ENCODE data around the gene ERO1B.
"Not testable (repeated sequence)": the region's sequence is repeated elsewhere in the genome, so short reads cannot be mapped to it uniquely, and the experiment has no call there.

ERO1B gene, protein sequence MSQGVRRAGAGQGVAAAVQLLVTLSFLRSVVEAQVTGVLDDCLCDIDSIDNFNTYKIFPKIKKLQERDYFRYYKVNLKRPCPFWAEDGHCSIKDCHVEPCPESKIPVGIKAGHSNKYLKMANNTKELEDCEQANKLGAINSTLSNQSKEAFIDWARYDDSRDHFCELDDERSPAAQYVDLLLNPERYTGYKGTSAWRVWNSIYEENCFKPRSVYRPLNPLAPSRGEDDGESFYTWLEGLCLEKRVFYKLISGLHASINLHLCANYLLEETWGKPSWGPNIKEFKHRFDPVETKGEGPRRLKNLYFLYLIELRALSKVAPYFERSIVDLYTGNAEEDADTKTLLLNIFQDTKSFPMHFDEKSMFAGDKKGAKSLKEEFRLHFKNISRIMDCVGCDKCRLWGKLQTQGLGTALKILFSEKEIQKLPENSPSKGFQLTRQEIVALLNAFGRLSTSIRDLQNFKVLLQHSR

DNA sequence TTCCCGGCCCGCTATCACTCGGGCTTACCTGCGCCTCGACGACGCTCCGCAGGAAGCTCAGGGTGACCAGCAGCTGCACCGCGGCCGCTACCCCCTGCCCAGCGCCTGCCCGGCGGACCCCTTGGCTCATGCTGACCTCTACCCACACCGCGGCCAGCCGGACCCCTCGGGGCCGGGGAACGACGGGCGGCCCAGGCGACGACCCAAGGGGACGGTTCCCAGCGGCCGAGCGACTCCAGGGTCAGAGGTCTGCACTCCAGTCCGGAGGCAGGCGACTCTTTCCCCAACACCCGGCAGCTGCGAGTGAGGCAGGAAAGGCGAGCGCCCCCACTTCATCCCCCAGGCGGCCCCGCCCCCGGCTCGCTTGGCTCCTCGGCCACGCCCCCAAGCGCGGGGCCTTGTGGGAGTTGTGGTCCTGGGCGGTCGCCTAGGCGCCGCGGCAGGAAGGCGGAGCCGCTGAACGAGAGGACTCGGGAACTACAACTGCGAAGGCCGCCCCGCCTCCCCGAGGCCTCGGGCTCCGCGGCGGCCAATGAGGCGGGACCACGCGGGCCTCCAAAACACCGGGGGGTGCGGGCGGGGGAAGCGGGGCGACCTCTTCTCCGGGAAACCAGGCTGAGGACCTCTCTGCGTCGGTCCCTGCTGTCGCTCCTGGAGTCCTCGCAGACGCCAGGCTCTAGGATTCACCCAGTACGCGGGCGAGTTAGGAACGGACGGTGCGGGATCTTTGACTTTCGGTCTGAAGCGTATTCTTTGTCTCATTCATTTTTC, at the start of gene ERO1B:
Gene ERO1B, minus strand, starts transcription at position 305 of the 771 bp plus-strand sequence. Its CDS starts 175 bp downstream, at position 130.
- peak; percentile 93 to 98 for DNase-seq

DNA sequence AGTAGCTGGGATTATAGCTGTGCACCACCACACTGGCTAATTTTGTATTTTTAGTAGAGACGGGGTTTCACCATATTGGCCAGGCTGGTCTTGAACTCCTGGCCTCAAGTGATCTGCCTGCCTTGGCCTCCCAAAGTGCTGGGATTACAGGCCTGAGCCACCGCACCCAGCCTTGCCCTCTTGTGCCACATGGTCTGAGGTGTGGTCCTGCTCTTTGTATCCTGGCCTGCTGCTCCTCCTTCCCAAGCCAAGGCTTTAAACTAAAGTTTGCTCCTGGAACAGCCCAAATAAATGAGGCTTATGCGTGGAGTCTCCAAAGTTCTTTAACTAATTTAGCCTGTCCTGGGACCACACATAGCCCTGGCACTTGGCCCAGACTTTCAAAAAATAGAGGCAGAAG, 49.7 kb upstream of the ERO1B start:
- not testable (repeated sequence) for DNase-seq

DNA sequence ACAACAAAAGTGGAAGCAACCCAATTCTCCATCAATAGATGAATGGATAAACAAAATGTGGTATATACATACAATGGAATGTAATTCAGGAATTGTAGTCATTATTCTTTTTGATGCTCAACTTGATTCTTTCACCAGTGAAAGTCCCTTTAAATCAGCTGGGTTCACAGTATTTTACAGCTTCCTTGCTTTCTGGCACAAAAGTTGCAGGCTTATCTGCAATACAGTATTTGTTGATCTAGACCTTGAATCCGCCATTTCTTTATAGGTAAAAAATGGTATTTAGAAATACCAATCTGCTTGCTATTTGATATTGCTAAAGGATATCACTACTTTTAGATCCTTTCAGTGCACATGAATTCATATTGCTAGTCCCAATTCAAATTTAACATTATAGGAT, 44.7 kb upstream of the ERO1B start:
- no peak for DNase-seq

DNA sequence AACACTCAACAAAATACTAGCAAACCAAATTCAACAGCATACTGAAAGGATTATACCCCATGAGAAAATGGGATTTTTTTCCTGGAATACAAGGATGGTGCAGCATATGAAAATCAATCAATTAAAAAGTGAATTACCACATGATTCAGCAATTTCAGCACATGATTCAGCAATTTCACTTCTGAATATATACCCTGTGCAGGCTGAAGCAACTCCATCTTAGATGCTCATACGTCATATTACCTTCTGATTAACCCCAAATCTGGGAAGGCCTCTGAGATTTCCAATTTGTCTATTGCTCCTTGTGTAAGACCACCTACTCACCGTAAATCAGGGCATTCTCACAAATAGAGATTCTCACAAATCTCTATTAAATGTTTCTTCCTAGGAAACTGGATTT, 43.8 kb upstream of the ERO1B start:
- DNase-seq: no peak

DNA sequence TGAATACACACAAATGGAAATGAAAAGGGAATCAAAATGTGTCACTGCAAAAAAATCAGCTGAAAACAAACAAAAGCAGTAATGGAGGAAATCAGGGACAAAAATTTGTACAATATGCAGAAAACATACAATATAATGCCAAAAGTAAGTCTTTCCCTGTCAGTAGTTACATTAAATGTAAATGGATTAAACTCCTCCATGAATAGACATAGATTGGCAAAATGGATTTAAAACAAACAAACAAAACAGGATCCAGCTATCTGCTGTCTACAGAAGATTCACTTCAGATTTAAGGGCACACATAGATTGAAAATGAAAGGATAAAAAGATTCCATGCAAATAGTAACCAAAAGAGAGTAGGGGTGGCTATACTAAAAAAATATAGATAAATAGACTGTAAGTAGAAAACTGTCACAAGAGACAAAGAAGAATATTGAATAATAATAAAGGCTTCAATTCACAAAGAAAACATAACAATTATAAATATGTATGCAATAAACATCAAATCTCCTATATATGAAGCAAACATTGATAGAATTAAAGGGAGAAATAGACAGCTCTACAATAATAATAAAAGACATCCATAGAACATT, 42.2 kb upstream of the ERO1B start:
- no peak for DNase-seq

DNA sequence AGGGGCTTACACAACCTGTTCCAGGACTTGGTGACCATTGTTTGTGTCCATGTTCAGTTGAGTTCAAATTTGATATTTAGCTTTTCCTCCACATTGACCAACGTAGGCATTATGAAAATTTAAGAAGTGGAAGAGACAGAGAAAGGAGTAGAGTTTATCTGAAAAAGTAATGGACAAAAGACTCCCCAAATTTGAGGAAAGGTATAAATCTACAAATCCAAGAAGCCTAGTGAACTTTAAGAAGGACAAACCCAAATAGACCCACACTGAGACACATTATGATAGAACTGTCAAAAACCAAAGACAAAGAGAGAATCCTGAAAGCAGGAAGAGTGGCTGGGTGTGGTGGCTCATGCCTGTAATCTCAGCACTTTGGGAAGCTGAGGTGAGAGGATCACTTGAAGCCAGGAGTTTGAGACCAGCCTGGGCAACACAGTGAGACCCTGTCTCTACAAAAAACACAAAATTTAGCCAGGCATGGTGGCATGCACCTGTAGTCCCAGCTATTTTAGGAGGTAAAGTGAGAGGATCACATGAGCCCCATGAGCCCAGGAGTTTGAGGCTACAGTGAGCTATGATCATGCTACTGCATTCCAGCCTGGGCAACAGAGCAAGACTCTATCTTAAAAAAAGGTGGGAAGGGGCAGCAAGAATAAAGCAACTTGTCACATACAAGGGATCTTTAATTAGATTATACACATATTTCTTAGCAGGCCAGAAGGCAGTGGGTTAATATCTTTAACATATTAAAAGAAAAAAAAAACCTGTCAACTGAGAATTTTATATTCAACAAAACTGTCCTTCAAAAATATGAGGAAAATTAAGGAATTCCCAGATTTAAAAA, 41.0 kb upstream of the ERO1B start:
- DNase-seq: no peak

DNA sequence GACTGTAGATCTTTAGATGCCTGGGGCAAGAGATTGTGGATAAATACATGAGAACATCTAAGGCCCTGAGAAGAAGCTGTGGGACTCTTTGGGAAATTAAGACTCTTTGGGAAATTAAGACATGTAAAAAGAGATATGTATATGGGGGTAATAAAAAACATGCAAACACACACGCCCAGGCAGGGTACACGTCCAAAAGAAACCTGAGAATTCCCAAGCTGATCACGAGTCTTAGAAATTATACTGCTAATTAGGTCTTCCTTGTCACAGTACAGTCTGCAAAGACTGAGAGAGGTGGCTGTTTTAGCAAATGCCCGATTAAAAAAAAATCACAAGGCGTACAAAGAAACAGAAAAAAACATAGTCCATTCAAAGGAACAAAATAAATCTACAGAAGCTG, 39.3 kb upstream of the ERO1B start:
- no peak for DNase-seq

DNA sequence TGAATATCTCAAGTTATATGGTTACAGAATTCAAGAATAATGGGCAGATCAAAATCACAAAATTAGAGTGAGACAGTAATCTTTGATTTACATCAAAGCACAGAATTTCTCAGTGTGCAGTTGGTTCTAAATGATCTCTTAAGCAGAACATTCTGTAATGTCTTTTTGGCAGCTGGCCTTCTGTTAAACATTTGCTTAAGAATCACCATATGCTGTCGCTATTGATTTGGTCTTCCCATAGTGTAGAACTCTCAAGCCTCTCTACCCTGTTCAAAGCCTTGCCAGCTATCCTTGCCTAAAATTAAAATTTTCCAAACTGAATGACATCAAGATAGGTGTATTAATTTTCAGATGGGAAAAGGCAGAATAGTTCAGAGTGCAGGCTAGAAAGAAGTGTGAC, 38.9 kb upstream of the ERO1B start:
- peak; percentile 15 to 69 for DNase-seq

DNA sequence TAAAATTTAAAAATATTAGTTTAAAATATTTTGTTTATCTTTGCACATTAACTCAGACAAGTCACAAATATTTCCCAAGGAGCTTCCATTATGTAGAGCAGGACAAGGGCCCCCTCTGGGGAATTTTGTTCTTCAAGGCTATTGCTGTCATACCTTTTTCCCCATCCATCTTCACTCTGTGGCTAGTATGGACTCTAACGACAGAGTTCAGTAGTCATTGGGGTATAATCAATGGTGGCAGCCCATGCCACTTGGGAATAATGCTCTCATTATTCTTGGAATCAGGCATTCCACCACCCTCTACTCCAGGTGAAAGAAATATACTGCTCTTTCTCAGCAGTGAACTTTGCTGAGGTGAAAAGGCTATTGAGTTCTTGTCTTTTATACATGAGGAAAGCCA, 38.5 kb upstream of the ERO1B start:
- no peak for DNase-seq

DNA sequence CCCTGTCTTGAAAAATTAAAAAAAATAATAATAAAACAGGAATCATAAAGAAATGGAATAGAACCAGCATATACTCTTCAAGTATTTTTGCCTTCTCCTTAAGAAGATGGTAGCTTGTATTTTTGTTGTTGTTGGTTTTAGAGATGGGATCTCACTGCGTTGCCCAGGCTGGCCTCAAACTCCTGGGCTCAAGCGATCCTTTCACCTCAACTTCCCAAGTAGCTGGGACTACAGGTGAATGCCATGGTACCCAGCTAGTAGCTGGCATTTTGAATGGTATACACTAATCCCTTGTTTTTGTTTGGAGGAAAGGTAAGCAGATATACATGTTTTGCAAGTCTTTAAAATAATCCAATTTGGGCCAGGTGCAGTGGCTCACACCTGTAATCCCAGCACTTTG, 34.7 kb upstream of the ERO1B start:
- no peak for DNase-seq

DNA sequence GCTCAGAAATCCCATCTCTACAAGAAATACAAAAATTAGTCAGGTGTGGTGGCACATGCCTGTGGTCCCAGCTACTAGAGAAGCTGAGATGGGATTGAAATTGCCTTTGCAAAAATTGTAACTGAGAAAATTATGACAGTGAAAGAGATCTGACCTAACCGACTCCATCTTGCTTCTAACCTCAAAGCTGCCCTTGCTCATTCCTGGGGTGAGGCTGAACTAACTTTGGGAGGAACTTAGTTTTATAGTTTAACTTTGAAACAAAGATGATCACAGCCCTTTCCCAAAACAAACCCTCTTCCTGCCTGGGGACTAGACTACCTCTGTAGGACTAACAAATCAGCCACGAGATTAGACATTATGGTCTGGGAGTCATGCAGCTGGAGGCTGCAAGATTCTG, 33.8 kb upstream of the ERO1B start:
- no peak for DNase-seq

DNA sequence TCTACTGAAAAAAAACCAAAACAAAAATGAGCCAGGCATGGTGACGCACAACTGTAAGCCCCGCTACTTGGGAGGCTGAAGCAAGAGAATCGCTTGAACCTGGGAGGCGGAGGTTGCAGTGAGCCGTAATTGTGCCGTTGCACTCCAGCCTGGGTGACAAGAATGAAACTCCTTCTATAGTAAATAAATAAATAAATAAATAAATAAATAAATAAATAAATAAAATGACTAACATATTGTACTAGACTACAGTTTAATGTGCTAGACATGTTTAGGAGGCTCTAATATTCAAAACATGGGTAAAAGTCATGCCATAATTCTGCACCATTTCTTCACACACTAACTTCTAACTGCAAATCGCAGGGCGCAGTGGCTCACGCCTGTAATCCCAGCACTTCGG, 33.3 kb upstream of the ERO1B start:
- no peak for DNase-seq

DNA sequence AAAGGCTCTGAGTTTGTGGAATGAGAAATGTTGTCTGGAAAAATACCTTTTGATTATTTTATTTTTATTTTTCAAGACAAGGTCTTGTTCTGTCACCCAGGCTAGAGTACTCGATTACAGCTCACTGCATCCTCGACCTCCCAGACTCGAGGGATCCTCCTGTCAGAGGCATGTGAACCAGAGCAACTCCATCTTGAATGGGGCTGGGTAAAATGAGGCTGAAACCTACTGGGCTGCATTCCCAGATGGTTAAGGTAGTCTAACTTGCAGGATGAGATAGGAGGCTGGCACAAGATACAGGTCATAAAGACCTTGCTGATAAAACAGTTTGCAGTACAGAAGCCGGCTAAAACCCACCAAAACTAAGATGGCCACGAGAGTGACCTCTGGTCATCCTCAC, 32.3 kb upstream of the ERO1B start:
- not testable (repeated sequence) for DNase-seq

DNA sequence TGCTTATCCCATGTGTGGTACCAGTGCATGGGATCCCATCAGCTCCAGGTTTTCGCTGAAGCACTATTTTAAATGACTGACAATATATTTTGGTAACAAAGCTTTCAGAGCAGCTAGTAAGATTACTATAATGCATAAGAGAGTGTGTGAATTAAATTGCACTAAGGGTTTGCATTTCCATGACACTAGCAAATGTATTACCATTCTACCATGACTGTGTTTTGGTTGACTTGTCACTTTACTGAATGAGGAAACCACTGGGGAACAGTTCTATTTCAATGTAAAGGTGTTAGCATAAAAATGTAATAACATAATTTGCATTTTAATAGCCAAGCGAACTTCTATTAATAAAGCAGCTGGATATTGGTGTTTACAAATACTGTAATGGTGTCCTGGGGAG, 31.7 kb upstream of the ERO1B start:
- DNase-seq: no peak

DNA sequence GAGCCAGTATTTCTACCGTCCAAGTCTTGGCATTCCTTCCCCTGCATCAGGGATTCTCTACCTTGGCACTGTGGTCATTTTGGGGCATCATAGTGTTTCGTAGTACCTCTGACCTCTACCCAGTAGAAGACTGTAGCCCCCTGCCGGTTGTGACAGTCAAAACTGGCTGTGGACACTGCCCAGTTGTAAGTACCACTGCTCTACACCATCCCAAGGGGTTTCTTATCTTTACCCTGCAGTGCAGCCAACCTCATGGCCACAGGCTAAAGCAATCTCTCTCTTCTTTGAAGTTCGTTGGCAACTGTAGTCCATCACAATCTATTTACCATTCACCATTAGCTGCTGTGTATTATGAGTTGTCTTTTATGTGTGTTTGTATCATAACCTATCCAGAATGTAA, 29.3 kb upstream of the ERO1B start:
- no peak for DNase-seq

DNA sequence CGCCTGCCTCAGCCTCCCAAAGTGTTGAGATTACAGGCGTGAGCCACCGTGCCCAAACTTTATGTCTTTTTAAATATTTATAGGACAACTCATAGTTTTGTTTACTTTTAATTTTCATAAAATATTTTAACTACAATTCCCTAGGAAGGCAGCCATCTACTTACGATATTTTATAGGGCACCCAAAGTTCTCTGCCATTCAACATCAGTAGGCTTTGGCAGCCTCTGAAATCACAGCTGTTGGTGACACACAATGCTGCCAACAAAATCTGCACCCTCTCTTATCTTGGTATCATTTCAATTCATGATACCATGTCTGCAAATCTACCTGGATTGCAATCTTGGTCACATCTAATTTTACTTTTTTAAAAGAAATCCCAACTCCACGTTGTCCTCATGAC, 27.1 kb upstream of the ERO1B start:
- no peak for DNase-seq

DNA sequence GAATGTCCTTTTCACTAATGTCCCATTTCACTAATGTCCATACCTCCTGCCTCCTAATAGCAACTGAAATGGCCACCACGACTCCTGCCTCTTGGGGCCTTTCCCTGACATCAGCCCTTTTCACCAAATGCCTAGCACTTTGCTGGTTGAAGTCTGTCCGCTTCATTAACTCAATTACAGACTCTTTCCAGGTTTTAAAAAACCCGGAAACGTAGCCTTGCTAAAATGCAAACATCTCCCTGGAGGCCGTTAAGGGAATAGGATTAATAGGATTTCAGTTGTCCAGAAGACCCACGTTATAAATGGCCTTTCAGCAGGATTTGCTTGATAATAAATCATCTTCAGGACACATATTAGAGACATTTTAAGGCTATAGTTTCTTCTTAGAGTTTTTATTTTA, 25.7 kb upstream of the ERO1B start:
- DNase-seq: peak in 1 of 2 experiments; percentile 14

DNA sequence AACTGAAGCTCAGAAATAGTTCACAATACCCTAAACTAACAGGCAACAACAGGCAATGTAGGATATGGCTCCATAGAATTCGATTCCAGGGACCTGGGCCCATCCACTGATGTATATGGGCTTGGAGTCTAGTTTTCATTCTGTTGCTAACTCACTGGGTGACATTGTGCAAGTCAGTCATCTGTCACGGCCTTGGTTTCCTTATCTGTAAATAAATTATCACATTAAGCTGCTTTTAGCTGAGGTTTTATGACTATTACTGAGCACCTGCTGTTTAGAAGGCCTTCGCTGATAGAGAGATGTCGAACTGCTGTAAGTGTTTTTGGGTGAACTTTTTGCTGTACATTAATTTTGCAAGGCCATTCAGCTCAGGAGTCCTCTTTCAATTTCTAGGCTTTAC, 22.9 kb upstream of the ERO1B start:
- DNase-seq: no peak

DNA sequence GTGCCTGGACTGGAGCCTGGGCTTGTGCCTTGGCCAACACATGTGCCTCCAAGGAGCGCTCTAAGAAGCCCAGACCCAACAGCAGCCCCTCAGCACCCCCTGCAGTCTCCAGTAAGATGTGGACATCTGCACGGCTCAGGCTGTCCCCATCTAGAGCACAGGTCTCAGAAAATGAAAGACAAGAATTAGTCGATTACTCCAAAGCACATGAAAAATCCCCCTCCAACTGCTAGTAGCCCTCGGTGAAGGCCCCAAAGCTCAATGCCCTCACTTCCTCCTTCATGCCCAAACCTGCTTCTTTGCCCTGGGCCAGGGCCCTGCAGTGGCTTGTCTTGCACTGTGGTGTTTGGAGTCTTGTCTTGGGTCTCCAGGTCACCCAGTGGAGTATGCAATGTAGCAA, 21.9 kb upstream of the ERO1B start:
- no peak for DNase-seq

DNA sequence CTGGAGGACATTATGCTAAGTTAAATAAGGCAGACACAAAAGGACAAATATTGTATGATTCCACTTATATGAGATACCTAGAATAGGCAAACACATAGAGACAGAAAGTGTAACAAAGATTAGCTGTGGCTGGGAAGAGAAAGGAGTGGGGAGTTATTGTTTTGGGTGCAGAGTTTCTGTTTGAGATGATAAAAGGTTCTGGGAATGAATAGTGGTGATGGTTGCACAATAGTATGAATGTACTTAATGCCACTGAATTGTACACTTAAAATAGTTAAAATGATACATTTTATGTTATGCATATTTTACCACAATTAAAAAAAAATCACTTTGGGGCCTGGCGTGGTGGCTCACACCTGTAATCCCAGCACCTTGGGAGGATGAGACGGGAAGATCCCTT, 21.2 kb upstream of the ERO1B start:
- no peak for DNase-seq

DNA sequence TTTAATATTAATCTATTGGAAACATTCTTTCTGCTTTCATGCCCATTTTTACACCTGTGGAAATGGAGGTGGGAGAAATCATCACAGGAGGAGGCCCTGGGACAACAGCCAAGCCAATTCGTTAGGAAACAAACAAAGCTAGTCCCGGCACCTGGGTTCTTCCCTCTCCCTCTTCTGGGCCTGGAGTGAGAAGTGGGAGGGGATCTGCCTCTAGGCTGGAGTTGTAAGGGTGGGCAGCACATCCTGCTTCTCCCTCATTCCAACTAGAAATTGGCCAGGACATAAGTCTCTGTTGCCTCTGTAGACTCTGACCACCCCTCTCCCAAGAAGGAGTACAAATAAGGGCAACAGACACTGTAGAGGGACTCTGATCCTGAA, 20.2 kb upstream of the ERO1B start:
- no peak for DNase-seq

DNA sequence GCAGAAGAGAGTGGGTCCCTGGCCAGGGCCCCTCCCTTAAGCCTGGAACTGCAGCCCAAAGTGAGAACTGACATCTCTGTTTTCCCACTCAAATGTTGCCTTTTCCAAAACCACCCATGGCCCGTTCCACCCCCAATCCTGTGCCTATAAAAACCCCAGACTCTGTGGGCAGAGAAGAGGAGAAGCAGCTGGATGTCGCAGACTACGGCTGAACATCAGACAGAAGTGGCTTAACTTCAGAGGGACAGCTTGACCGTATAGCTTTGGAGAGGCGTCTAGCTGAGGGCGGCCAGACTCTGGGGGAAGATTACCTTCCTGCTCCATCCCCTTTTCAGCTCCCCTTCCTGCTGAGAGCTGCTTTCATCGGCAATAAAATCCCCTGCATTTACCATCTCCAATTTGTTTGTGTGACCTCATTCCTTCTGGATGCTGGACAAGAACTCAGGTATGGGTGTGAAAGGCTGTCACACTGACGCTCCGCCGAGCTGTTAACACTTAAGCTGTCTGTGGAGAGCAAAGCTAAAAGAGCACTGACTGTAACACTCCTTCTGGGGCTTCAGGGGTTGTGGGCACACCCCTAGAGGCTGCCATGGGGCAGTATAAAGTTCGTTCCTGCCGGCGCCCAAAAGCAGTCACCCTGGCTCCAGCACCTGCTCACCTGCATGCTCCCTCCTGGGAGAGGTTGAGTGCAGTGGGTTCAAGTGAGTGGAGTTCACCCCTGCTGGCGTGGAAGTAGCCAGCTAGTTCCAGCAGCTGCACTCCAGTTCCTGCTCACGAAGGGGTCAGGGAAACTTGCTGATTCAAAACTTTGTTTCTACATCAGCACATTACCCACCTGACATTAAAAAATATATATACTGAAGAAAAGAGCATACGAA, 19.6 kb upstream of the ERO1B start:
- peak in 1 of 2 experiments; percentile 16 for DNase-seq

All from NCI-H524 (cell line).